Measurements from ENCODE around the gene HAO2. TPM values are rescaled to one million over a fixed set of nuclear protein-coding genes. Genes with fewer than 3 reads are reported as not detected.
"Not testable (repeated sequence)": the region's sequence is repeated elsewhere in the genome, so short reads cannot be mapped to it uniquely, and the experiment has no call there.

The HAO2 gene
- polyA plus RNA-seq, 3 donors from 2014 or later, result not detected

DNA sequence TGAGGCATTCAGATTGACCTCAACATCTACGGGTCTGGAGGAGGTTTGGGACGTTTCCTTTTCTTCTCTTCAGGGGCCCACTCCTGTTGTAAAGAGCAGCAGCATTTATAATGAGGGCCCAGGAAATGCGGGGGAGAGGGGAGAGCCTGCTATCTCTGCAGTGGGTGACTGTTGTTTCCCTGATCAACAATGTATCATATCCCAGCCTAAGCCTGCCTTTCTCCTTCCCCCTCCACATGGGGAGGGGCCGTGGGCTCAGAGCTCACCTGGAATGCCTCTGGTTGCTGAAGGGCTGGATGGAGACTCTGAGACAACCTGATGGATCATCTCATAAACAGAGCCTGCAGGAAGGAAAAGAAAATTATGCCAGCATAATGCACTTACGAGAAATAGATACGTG is 36.0 kb upstream of the HAO2 start:
- peaks cover 0 to 8% (median 0%) of the 10 kb centered on the region in 3 donors for H3K27me3 Mint-ChIP-seq (ENCODE audit: low read depth in 3 of 3)
- DNase-seq, result no peak
- H3K4me3 Mint-ChIP-seq, result no peak overlapping the region
- peaks cover 7 to 8% of the 10 kb centered on the region in 2 donors for H3K4me1 Mint-ChIP-seq
- H3K9me3 Mint-ChIP-seq, result no peaks in the 10 kb centered on the region
- H3K27ac Mint-ChIP-seq, result no peak overlapping the region
- H3K36me3 Mint-ChIP-seq, result no peaks in the 10 kb centered on the region

- peaks cover under 1% of the 10 kb centered on the region in 2 donors for H3K4me1 Mint-ChIP-seq
- no peaks in the 10 kb centered on the region for H3K9me3 Mint-ChIP-seq
- H3K4me3 Mint-ChIP-seq, result no peak overlapping the region
- no peak for DNase-seq
- no peaks in the 10 kb centered on the region for H3K36me3 Mint-ChIP-seq
- no peak overlapping the region for H3K27ac Mint-ChIP-seq
- H3K27me3 Mint-ChIP-seq (ENCODE audit: low read depth in 3 of 3), result peaks cover 0 to 6% (median 0%) of the 10 kb centered on the region in 3 donors
Measured at GRCh38 chr1:119333163-119333896, 35.3 kb upstream of the HAO2 start.

DNA sequence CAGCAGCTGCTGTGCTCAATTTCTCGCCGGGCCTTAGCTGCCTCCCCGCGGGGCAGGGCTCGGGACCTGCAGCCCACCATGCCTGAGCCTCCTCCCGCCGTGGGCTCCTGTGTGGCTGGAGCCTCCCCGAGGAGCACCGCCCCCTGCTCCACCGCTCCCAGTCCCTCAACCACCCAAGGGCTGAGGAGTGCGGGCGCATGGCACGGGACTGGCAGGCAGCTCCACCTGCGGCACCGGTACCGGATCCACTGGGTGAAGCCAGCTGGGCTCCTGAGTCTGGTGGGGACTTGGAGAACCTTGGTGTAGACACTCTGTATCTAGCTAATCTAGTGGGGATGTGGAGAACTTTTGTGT is 34.7 kb upstream of the HAO2 start:
- not testable (repeated sequence) for DNase-seq; H3K27ac Mint-ChIP-seq; H3K9me3 Mint-ChIP-seq; H3K36me3 Mint-ChIP-seq; H3K27me3 Mint-ChIP-seq (ENCODE audit: low read depth in 3 of 3); H3K4me3 Mint-ChIP-seq; H3K4me1 Mint-ChIP-seq

DNA sequence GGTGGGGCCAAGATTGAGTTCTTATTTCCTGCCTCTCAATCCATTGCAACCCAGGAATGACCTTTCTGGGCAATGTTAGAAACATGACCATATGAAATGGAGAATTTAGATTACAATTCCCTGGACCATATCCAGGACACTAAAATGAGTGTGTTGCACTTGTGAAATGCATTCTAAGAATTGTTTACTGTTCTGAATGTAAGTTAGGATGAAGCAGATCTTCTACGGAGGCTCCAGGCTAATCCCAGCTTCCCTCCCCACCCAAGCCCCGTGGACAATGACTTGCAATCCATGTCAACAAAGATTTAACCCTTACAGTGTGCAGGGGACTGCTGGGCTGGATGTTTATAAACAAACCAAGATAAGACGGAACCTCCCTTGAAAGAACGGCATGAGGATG is 31.7 kb upstream of the HAO2 start:
- Mint-ChIP-seq H3K27ac (no peak overlapping the region), H3K9me3 (peaks cover 0 to 9% (median 0%) of the 10 kb centered on the region in 6 donors), H3K4me3 (no peak overlapping the region), H3K27me3 (ENCODE audit: low read depth in 3 of 3) (peaks cover 0 to 7% (median 2%) of the 10 kb centered on the region in 3 donors), H3K4me1 (no peaks in the 10 kb centered on the region), H3K36me3 (no peaks in the 10 kb centered on the region)
- no peak for DNase-seq

GRCh38 chr1:119338004-119338403 is 30.6 kb upstream of the HAO2 start:
- DNase-seq, result no peak
- Mint-ChIP-seq H3K36me3 (no peaks in the 10 kb centered on the region), H3K9me3 (peaks cover 0 to 9% (median 0%) of the 10 kb centered on the region in 6 donors), H3K27ac (no peak overlapping the region), H3K4me3 (no peak overlapping the region), H3K4me1 (no peaks in the 10 kb centered on the region), H3K27me3 (ENCODE audit: low read depth in 3 of 3) (peaks cover 0 to 7% (median 3%) of the 10 kb centered on the region in 3 donors)

DNA sequence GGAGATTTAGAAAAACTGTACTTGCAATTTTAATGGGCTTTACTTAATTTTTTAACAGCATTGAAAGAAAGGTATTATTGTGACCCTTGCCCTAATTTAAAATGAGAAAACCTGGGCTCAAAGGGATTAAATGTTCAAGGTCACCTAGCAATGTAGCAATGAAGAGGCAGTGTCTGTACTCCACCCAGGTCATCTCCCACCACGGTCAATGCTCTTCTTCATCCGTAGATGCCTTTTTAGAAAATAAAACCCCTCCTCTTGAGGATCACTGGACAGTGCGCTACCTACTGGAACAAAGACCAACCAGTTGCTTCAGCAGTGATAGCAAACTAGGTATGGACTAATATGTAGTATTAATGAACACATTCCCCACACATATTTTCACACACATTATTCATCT is 29.8 kb upstream of the HAO2 start:
- no peak for DNase-seq
- Mint-ChIP-seq H3K36me3 (no peaks in the 10 kb centered on the region), H3K27me3 (ENCODE audit: low read depth in 3 of 3) (peaks cover 0 to 7% (median 3%) of the 10 kb centered on the region in 3 donors), H3K4me3 (no peak overlapping the region), H3K27ac (no peak overlapping the region), H3K4me1 (no peaks in the 10 kb centered on the region), H3K9me3 (peaks cover 0 to 9% (median 0%) of the 10 kb centered on the region in 6 donors)

DNA sequence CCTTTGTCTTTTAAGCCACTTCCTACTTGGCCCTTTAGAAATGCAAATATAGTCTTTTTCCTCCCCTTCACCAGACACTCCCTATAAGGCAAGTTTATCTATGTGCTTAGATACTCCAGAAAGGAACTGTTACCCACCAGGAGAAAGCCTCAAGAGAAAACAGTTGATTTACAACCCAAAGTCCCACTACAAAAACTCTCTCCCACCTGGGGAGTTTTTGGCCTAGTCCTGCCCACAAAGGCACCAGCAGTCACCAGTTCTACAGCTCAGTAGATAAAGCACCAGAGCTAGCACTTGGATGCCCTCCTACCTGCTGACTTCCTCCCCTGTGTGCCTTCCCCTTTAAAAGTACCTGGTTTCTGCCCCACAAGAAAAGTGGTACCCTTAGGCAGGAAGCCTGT is 27.7 kb upstream of the HAO2 start:
- DNase-seq, result no peak
- peaks cover 0 to 9% (median 0%) of the 10 kb centered on the region in 6 donors for H3K9me3 Mint-ChIP-seq
- no peak overlapping the region for H3K27ac Mint-ChIP-seq
- H3K4me3 Mint-ChIP-seq, result no peak overlapping the region
- H3K4me1 Mint-ChIP-seq, result no peaks in the 10 kb centered on the region
- peaks cover 0 to 3% (median 3%) of the 10 kb centered on the region in 3 donors for H3K27me3 Mint-ChIP-seq (ENCODE audit: low read depth in 3 of 3)
- no peaks in the 10 kb centered on the region for H3K36me3 Mint-ChIP-seq

GRCh38 chr1:119341372-119341947 is 27.1 kb upstream of the HAO2 start:
- no peaks in the 10 kb centered on the region for H3K36me3 Mint-ChIP-seq
- H3K4me1 Mint-ChIP-seq, result no peaks in the 10 kb centered on the region
- H3K27me3 Mint-ChIP-seq (ENCODE audit: low read depth in 3 of 3), result peaks cover 0 to 3% (median 3%) of the 10 kb centered on the region in 3 donors
- H3K4me3 Mint-ChIP-seq, result no peak overlapping the region
- peaks cover 0 to 9% (median 0%) of the 10 kb centered on the region in 6 donors for H3K9me3 Mint-ChIP-seq
- no peak for DNase-seq
- H3K27ac Mint-ChIP-seq, result no peak overlapping the region

- peaks cover 0 to 6% (median 0%) of the 10 kb centered on the region in 6 donors for H3K9me3 Mint-ChIP-seq
- no peak overlapping the region for H3K4me3 Mint-ChIP-seq
- H3K36me3 Mint-ChIP-seq, result no peaks in the 10 kb centered on the region
- peaks cover 0 to 3% (median 0%) of the 10 kb centered on the region in 3 donors for H3K27me3 Mint-ChIP-seq (ENCODE audit: low read depth in 3 of 3)
- no peak for DNase-seq
- H3K27ac Mint-ChIP-seq, result no peak overlapping the region
- no peaks in the 10 kb centered on the region for H3K4me1 Mint-ChIP-seq
Measured at GRCh38 chr1:119345398-119345797, 23.2 kb upstream of the HAO2 start.

DNA sequence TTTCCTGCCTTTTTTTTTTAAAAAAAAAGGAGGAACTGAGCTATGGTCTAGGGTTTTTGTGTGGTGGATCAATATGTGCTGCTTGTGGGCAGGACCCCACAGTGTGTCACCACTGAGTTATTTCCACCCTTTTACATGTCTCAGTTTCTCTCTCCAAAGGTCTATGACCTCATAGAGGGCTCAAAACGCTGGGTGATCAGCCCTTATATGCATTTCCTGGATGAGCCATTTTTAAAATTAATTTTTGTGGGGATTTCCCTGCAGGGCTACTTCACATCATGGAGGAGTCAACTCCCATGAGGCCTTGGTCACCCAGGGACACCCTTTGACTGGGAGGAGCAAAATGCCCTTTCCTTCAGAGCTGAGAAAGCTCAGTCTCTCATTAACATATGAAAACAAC is 20.7 kb upstream of the HAO2 start:
- no peak overlapping the region for H3K4me3 Mint-ChIP-seq
- no peak overlapping the region for H3K27ac Mint-ChIP-seq
- H3K27me3 Mint-ChIP-seq (ENCODE audit: low read depth in 3 of 3), result peaks cover 2 to 3% (median 3%) of the 10 kb centered on the region in 3 donors
- no peaks in the 10 kb centered on the region for H3K4me1 Mint-ChIP-seq
- H3K9me3 Mint-ChIP-seq, result peaks cover 0 to 6% (median 0%) of the 10 kb centered on the region in 6 donors
- no peaks in the 10 kb centered on the region for H3K36me3 Mint-ChIP-seq
- no peak for DNase-seq

GRCh38 chr1:119348941-119349340 is 19.6 kb upstream of the HAO2 start:
- Mint-ChIP-seq H3K4me1 (no peaks in the 10 kb centered on the region), H3K9me3 (peaks cover 0 to 6% (median 0%) of the 10 kb centered on the region in 6 donors), H3K4me3 (no peak overlapping the region), H3K36me3 (no peaks in the 10 kb centered on the region), H3K27me3 (ENCODE audit: low read depth in 3 of 3) (peaks cover 2 to 4% (median 3%) of the 10 kb centered on the region in 3 donors), H3K27ac (no peak overlapping the region)
- DNase-seq, result no peak

DNA sequence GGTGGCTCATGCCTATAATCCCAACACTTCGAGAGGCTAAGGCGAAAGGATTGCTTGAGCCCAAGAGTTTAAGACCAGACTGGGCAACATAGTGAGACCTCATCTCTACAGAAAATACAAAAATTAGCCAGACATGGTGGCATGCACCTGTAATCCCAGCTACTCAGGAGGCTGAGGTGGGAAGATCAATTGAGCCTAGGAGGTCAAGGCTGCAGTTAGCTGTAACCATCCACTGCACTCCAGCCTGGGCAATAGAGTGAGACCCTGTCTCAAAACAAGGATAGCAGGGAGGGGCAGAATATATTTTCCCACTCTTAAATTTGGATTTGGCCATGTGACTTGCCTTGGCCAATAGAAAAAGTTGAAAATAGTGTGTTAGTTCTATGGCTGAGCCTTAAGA is 17.7 kb upstream of the HAO2 start:
- H3K4me3 Mint-ChIP-seq; H3K27ac Mint-ChIP-seq; H3K4me1 Mint-ChIP-seq; H3K27me3 Mint-ChIP-seq (ENCODE audit: low read depth in 3 of 3); H3K36me3 Mint-ChIP-seq; H3K9me3 Mint-ChIP-seq; DNase-seq: not testable (repeated sequence)

GRCh38 chr1:119351997-119352396 is 16.6 kb upstream of the HAO2 start:
- Mint-ChIP-seq H3K27ac (no peak overlapping the region), H3K27me3 (ENCODE audit: low read depth in 3 of 3) (peaks cover 3 to 7% (median 4%) of the 10 kb centered on the region in 3 donors), H3K4me3 (no peak overlapping the region), H3K9me3 (no peaks in the 10 kb centered on the region), H3K4me1 (no peaks in the 10 kb centered on the region), H3K36me3 (no peaks in the 10 kb centered on the region)
- no peak for DNase-seq

DNA sequence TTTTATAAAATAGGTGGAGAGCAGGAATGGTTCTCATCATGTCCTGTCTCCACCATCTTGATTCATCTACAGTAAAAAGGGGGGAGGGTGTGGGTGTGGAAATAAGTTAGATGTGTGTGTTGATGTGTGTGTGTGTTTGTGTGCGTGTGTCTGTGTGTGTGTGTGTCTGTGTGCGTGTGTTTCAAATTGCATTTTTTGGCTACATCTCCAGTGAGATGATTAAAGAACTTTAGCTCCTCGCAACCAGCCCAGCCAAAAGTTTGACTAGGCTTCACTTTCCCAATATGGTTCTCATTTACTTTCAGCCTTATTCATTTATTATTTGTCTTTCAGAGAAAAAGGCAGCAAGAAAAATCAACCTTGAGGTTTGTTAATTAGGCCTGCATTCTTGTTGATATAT is 14.7 kb upstream of the HAO2 start:
- H3K27ac Mint-ChIP-seq, result no peak overlapping the region
- H3K4me1 Mint-ChIP-seq, result no peaks in the 10 kb centered on the region
- peaks cover 0 to 4% (median 0%) of the 10 kb centered on the region in 6 donors for H3K9me3 Mint-ChIP-seq

GRCh38 chr1:119358636-119359035 is 9.9 kb upstream of the HAO2 start:
- DNase-seq, result no peak
- Mint-ChIP-seq H3K27ac (no peak overlapping the region), H3K27me3 (ENCODE audit: low read depth in 3 of 3) (peaks cover 0 to 5% (median 3%) of the 10 kb centered on the region in 3 donors), H3K9me3 (peaks cover 0 to 8% (median 0%) of the 10 kb centered on the region in 6 donors), H3K4me3 (no peak overlapping the region), H3K36me3 (no peaks in the 10 kb centered on the region), H3K4me1 (no peaks in the 10 kb centered on the region)

More for the DNA sequence above, 14.7 kb upstream of the HAO2 start:
- H3K27me3 Mint-ChIP-seq (ENCODE audit: low read depth in 3 of 3), result peaks cover 4 to 7% (median 5%) of the 10 kb centered on the region in 3 donors
- H3K4me3 Mint-ChIP-seq, result no peak overlapping the region
- no peak for DNase-seq
- H3K36me3 Mint-ChIP-seq, result no peaks in the 10 kb centered on the region
